Astrocyte of the hippocampus (primary cell): ENCODE results near the gene SERTAD1.

Experiments used
- DNase-seq: peaks from one replicate; pipeline ENCODE4 v3.0.0; 2011; ENCODE audit warnings: low read depth, low spot score

Gene SERTAD1

DNA sequence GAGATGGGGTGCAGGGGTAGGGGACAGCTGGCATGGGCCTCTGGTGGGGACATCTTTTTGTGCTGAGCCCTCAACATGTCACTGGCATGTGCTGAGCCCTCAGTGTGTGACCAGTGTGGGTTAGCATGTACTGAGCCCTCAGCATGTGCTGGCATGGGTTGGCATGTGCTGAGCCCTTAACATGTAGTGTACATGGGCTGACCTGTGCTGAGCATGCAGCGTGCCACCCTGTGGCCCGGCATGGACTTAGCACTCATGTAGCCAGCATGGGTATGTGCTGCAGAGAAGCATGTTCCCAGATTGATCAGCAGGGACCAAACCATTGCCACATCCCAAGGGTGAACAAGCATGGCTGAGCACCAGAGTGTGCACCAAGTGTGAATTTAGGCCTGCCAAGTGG lies 47.3 kb downstream of the SERTAD1 start:
- no peak for DNase-seq

DNA sequence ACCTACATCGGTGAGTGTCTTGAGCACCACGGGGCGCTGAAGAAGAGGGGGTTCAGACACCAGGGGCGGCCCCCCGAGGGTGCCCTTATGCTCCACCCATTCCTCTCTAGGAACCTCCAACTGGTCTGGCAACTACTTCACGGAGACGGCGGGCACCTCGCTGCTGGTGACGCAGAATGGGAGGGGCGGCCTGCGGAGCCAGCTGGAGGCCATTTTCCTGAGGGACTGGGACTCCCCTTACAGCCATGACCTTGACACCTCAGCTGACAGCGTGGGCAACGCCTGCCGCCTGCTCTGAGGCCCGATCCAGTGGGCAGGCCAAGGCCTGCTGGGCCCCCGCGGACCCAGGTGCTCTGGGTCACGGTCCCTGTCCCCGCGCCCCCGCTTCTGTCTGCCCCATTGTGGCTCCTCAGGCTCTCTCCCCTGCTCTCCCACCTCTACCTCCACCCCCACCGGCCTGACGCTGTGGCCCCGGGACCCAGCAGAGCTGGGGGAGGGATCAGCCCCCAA lies 47.9 kb downstream of the SERTAD1 start:
- DNase-seq = no peak

DNA sequence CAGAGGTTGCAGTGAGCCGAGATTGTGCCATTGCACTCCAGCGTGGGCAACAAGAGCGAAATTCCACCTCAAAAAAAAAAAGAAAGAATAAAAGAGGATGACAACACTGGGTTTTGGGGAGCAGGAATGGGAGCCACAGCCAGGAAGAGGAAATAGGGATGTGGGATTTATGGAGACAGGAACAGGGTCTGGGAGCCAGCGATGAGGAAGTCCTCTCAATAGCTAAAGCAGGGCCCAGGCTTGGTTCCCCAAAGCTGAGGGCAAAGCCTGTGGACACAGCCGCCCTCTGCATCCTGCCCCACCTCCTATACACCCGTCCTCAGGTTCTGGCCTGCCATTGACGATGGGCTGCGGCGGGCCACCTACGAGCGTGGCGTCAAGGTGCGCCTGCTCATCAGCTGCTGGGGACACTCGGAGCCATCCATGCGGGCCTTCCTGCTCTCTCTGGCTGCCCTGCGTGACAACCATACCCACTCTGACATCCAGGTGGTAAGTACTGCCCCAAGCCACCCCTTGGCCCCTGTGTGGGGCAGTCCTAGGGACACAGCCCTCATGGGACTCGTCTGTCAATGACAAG lies 49.4 kb downstream of the SERTAD1 start:
- DNase-seq = no peak

DNA sequence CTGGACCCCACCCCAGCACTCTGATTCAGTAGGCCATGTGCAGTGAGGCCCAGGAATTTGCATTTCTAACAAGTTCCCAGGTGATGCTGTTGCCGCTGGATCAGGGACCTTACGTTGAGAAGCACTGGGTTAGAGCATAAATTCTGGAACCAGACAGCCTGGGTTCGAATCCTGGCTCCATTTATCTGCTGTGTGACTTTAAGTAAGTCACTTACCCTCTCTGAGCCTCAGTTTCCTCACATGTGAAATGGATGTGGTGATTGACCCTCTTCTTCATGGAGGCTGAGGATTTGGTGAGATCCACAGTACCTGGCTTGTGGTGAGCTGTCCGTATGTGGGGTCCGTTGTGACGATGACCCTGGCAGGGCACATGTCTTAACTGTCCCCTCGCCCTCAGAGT lies 51.7 kb downstream of the SERTAD1 start:
- DNase-seq = no peak

DNA sequence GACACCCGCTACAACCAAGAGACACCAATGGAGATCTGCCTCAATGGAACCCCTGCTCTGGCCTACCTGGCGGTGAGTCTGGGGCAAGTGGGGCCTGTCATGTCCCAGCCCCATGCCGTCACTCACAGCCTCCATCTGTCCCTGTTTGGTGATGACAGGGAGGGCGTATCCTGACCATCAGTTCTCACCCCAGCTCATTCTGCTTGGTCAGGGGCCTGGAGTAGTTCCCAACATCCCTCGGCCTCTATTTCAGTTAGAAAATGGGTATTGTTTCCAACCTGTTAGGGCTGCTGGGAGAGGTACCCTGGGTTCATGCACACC lies 54.0 kb downstream of the SERTAD1 start:
- no peak for DNase-seq
